GM18502 (cell line): ENCODE measurements around the gene MARVELD2.

Experiments used
- ATAC-seq: cut with Tn5 transposase; IDR thresholded peaks from one replicate; pipeline ENCODE4 v1.9.1; 2021; ENCODE audit warnings: mild to moderate bottlenecking; ENCODE audit not compliant: unreplicated experiment, poor library complexity

The MARVELD2 gene

DNA sequence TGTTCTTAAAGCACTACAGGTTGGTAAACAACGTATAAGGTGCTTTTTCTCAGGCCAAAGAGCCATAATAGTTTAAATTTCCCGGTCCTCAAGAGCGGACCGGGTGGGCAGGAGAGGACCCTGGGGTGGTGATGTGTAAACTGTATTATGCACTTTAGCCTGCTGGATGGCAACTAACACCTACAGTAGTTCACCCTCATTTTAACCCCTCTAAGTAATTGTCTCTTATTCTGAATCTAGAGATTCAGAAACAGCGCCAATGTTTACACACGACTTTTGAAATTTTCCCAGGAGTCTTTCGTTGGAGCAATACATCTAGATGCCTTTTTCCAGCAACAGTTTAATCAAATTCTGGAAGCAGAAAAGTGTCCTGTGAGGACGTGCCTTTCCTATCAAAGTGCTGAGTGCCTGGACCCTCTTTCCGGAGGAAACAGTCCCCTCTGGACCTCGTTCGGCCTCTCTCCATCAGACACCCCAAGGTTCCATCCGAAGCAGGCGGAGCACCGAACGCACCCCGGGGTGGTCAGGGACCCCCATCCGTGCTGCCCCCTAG lies 77.0 kb downstream of the MARVELD2 start:
- no peak for ATAC-seq

DNA sequence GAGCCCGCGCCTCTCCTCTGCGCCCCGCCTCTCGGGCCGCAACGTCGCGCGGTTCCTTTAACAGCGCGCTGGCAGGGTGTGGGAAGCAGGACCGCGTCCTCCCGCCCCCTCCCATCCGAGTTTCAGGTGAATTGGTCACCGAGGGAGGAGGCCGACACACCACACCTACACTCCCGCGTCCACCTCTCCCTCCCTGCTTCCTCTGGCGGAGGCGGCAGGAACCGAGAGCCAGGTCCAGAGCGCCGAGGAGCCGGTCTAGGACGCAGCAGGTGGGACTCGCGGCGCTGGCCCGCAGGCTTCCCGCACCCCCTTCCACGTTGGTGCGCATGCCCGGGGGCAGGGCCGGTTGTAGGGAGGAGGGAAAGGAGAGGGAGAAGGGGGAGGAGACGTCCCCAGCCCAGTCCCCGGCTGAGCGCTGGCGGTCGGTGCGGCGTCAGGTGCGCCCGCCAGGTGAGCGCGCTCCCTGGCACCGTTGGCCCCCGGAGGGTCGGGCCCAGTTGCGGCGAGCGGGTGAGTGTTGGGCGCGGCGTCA lies 77.5 kb downstream of the MARVELD2 start, which contains the start of gene OCLN:
TSS of gene OCLN (plus strand) at position 400 of the 532 bp plus-strand sequence. CDS start 11,455 bp downstream, outside the sequence.
- peak; percentile 70 for ATAC-seq

DNA sequence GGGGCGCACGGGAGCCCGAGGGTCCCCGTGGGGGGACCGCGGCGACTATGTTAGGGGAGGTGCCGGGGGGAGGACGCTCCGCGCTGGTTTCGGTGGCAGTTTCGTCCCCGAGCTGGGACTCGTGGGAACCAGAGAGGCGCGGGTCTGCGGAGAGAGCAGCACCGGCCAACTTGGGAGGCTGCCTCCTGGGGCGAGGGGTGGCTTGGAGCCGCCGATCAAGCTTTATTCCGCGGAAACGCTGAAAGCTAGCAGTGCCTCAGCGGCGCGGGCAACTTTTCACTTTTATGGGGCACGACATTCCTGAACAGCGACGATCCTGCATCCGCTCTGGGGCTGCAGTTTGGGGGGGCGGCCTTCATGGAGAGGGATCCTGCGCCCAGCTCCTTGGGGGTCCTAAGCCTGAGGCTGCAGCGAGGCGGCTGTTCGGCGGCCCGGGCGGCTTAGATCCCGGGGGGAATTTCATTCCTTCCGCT lies 78.0 kb downstream of the MARVELD2 start:
- ATAC-seq: peak; percentile 51

DNA sequence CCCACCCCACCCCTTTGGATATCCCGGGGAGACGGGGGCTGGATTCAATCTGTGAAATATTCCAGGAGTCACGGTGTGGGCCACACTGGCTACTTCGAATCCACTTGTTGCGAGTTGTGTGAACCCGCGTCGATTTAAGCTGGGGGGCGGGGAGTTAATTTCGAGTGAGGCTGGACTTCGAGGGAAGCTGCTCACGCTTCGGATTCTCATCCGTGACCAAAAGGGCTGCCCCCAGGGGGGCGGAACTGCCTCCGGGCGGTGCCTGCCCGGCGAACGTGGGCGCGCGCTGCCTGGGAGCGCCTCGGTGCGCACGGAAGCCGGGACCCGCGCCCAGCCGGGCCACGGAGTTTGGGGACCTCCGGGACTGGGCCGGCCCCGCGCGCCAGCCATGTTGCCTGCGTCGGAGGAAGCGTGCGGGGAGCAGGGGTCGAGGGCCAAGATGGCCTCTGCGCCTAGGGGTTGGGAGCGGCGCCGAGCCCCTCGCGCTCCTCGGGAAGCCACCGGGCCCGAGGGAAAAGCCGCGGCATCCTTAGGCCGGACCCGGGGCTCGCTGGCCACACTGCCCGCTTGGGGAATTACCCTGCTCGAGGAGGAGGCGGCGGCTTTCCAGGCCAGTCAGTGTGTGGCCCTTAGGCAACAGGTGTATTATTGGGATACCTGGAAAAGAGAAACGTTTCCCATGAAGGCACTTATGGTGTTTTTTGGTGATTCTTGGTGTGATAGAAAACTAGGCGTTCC lies 78.6 kb downstream of the MARVELD2 start:
- ATAC-seq: peak; percentile 42
